ENCODE results near the gene CYP2W1.

DNA sequence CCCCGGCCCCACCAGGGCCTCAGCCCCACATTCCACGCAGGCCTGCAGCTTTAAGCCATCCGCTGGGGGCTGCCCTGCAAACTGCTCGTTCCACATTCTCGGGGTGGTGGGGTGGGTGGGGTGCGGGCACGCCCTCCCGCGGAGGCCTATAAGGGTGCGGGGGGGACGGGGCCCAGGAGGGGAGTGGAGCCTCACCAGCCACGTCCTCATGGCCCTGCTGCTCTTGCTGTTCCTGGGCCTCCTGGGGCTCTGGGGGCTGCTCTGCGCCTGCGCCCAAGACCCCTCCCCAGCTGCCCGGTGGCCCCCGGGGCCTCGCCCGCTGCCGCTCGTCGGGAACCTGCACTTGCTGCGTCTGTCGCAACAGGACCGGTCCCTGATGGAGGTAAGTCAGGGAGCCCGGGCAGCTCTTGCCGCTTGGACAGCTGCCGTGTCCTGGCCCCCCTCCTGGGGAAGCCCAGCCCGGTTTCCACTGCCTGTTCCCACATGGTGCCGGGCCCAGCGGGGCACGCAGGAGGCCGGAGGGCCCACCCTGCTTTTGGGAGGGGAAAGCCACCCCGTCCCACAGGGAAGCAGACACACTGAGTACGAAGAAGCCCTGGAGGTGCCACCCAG lies at the start of gene CYP2W1:
- TF ChIP-seq CTCF (IDR thresholded peaks at IDR 0.05), result no peak
- TF ChIP-seq POLR2A (IDR thresholded peaks at IDR 0.05), result no peak
